Retinal pigment epithelial cell (primary cell): ENCODE data around the gene ACOT13.
"Not testable (repeated sequence)": the region's sequence is repeated elsewhere in the genome, so short reads cannot be mapped to it uniquely, and the experiment has no call there.

Experiments
- DNase-seq: peaks from one replicate; pipeline ENCODE4 v3.0.0-alpha.2; 2010; ENCODE audit warnings: low read depth
- H3K4me3 ChIP-seq: 2 replicates; pipeline ENCODE4 v1.5.1; 2011; ENCODE audit warnings: mild to moderate bottlenecking, low read length, control low read depth, moderate library complexity
- CTCF ChIP-seq: conservative IDR thresholded peaks from 2 replicates; pipeline ENCODE4 v1.5.1; 2011; ENCODE audit warnings: low read depth, low read length, control low read depth, inconsistent platforms

ACOT13 gene

GRCh38 chr6:24649691-24650090 is 17.2 kb upstream of the ACOT13 start:
- no peak for TF ChIP-seq CTCF
- no peak for DNase-seq

GRCh38 chr6:24650365-24650764 is 16.5 kb upstream of the ACOT13 start:
- H3K4me3 ChIP-seq: no peak overlapping the region
- no peak for TF ChIP-seq CTCF
- no peak for DNase-seq

More at GRCh38 chr6:24649691-24650090, 17.2 kb upstream of the ACOT13 start:
- H3K4me3 ChIP-seq: no peak overlapping the region

- no peak for DNase-seq
- no peak overlapping the region for H3K4me3 ChIP-seq
- no peak for TF ChIP-seq CTCF
These were observed 11.7 kb upstream of the ACOT13 start for GRCh38 chr6:24655215-24655614.

GRCh38 chr6:24658573-24659560 is 8.0 kb upstream of the ACOT13 start:
- H3K4me3 ChIP-seq: no peak overlapping the region
- DNase-seq: no peak
- no peak for TF ChIP-seq CTCF

GRCh38 chr6:24659561-24659960 is 7.3 kb upstream of the ACOT13 start:
- no peak for TF ChIP-seq CTCF
- DNase-seq: no peak
- H3K4me3 ChIP-seq: no peak overlapping the region

GRCh38 chr6:24660105-24660504 is 6.8 kb upstream of the ACOT13 start:
- no peak for TF ChIP-seq CTCF
- H3K4me3 ChIP-seq: no peak overlapping the region
- DNase-seq: no peak

- not testable (repeated sequence) for DNase-seq, H3K4me3 ChIP-seq
These were observed 5.1 kb upstream of the ACOT13 start for GRCh38 chr6:24661759-24662158.
